Stomach (tissue), 4 donors: ENCODE results near the gene CMIP.
"Not testable (repeated sequence)": the region's sequence is repeated elsewhere in the genome, so short reads cannot be mapped to it uniquely, and the experiment has no call there.

ENCODE experiments used
- POLR2A ChIP-seq, 4 donors: fragments of 450-650 bp; IDR thresholded peaks; one replicate each; pipeline ENCODE4 v1.6.1; 2016; ENCODE audit warnings: antibody characterized with exemption in 4 of 4, control low read depth in 2 of 4, mild to moderate bottlenecking in 1 of 4, moderate library complexity in 1 of 4
- POLR2AphosphoS5 ChIP-seq, 3 donors: sonication (generic); formaldehyde crosslinking; IDR thresholded peaks; one replicate each; pipeline ENCODE4 v1.6.1; 2016; ENCODE audit warnings: antibody characterized with exemption in 3 of 3

DNA sequence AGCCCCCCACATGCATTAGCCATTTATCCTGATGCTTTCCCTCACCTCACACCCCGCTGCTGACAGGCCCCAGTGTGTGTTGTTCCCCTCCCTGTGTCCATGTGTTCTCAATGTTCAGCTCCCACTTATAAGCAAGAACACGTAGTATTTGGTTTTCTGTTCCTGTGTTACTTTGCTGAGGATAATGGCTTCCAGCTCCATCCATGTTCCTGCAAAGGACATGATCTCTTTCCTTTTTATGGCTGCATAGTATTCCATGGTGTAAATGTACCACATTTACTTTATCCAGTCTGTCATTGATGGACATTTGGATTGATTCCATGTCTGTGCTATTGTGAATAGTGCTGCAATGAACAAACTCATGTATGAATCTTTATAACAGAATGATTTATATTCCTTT lies 39.6 kb upstream of the CMIP start:
- not testable (repeated sequence) for TF ChIP-seq POLR2A, POLR2AphosphoS5 (IDR thresholded peaks at IDR 0.05)
